GM21423 (cell line): ENCODE measurements around the gene MFF.
"Not testable (repeated sequence)": the region's sequence is repeated elsewhere in the genome, so short reads cannot be mapped to it uniquely, and the experiment has no call there.

Source experiments
- ATAC-seq: cut with Tn5 transposase; IDR thresholded peaks from one replicate; pipeline ENCODE4 v1.9.1; 2021; ENCODE audit warnings: mild to moderate bottlenecking, moderate library complexity; ENCODE audit not compliant: unreplicated experiment

Gene MFF

GRCh38 chr2:227376656-227377396, 51.8 kb downstream of the MFF start:
- no peak for ATAC-seq

GRCh38 chr2:227377467-227378351, 52.7 kb downstream of the MFF start:
- no peak for ATAC-seq

- no peak for ATAC-seq
Measured at GRCh38 chr2:227378371-227378782, 53.3 kb downstream of the MFF start.

DNA sequence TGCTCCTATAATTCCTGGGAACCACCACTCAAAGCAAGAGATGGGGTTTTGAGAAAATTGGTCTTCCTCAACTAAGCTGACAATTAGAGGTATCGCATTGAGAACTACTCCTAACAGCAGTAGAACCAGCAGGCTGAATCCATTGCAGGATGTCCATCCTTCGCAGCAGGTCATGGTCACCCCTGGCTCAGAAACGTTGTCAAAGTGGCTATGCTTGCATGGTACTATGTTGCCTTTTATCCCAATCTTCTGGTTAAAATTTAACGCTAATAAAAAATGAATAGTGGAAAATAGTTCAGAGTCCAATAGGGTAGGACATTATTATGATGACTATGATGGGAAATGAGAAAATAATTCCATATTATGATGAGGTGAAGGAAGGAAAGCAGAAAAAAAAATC, 54.0 kb downstream of the MFF start, which contains the start of gene TM4SF20:
TM4SF20 (minus strand) TSS at position 212 of the 400 bp plus-strand sequence; CDS start at position 174, 38 bp downstream.
- no peak for ATAC-seq

- not testable (repeated sequence) for ATAC-seq
Measured at GRCh38 chr2:227382241-227382835, 57.3 kb downstream of the MFF start.

- no peak for ATAC-seq
Measured at GRCh38 chr2:227383686-227384085, 58.6 kb downstream of the MFF start.

DNA sequence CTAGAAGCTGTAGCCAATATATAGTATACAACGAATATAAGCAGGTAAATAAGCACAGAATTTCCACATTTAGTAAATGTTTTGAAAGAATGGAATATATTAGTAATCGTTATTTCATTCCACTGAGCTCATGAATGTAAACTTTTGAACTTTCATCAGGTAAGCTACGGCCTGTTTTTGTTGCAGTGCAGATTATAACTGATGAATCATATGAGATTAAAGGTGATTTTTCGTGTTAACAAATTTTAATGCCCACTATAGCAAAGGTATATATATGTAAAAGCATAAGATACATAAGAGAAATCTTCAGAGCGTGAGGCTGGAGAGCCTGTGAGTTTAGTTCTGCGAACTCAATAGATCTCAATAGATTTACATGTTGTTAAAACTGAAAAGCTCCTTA, 61.6 kb downstream of the MFF start:
- no peak for ATAC-seq

DNA sequence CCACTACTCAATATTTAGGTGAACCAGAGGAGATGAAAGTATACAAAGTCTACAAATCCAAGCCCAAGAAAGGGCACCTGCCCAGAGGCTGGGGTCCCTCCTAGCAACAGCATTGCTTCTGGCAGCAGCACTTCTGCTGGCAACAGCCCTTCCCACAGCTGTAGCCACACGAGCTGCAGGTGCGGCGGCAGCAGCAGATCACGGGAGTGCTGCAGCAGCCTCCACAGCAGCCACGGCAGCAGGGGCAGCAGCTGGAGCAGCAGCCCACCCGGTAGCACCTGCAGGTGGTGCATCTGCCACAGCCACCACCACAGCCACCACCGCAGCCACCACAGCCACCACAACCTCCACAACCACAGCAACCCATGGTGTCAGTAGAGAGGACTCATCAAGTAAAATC, 62.5 kb downstream of the MFF start, which contains the start of gene SCYGR1:
SCYGR1 (minus strand) TSS at position 367 of the 400 bp plus-strand sequence; CDS start at position 367, 0 bp downstream.
- not testable (repeated sequence) for ATAC-seq

DNA sequence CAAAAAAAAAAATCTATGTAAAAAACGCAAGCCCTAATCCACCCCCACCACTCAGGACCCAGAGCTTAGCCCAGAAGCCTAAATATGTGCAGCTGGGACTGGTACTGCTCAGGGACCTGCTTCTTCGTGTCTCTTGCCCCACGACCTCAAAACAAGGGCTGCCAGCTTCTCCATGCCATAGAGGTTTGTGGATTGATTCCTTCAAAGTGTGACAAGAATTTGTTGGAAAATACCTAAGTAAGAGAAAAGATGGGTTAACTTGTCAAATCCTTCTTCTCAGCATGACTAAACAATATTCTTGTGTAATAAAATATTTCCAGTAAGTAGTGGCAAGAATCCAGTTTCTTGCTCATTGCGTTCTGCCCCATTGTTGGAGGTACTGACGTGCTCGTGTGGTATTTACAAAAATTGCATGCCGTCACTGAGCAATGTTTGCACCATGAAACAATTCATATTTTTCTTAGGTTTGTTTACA, 63.5 kb downstream of the MFF start:
- ATAC-seq: no peak

- no peak for ATAC-seq
Measured at GRCh38 chr2:227389231-227389630, 64.2 kb downstream of the MFF start.

GRCh38 chr2:227389661-227390060, 64.6 kb downstream of the MFF start:
- ATAC-seq: no peak

GRCh38 chr2:227390468-227391256, 65.6 kb downstream of the MFF start:
- ATAC-seq: no peak

GRCh38 chr2:227394401-227394800, 69.3 kb downstream of the MFF start:
- ATAC-seq: no peak

- ATAC-seq: no peak
Measured at GRCh38 chr2:227395556-227395955, 70.5 kb downstream of the MFF start.

DNA sequence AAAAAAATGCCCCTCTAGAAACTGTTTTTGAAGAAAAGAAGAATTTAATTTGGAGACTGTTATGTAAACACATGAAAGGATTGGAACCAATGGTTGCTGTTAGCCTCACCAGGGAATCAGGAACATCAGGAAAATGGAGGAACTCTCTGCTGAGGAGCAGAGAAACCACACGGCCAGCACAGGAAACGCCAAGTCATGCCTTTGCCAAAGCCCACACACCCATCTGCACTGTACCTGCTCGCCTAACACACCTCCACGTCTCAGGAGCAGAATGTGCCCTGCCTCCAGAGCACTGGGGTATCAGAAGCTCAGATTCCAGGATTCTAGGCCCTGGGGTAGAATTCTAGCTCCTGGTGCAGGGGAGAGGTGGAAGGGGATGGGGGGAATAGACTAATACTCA, 72.5 kb downstream of the MFF start:
- no peak for ATAC-seq

DNA sequence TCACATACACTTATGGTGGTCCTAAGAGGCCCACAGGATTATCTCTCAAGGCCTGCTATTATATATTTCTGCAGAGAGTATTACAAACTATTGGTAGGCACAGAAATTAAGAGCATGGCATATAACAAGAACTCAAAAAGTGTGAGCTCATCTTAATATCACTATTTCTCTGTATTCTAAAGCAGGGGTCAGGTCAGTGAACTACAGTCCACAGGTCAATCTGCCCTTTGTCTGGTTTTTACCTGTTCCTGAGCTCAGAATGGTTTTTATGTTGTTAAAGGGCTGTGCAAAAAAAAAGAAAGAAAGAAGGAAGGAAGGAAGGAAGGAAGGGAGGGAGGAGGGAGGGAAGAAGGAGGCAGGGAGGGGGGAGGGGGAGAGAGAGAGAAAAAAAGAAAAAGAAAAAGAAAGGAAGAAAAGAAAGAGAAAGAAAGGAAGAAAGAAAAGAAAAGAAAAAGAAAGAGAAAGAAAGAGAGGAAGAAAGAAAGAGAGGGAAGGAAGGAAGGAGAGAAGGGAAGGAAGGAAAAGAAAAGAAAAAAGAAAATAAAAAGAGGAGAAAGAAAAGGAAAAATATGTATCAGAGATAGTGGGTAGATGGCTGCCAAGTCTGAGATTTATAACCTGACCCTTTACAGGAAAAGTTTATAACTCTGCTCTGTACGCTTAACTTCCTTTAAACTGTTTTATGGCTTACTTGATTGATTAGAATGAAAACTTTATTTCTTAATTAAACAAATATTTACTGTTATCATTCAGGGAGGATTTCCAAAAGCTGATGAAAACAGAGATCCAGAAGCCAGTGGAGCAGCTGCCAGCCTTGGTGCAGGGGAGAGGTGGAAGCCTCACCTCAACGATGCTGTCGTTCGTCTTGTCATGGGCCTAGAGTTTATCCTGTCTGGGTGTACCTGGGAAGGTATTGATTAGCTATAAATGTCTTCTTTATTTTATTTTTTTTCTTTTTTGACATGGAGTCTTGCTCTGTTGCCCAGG, 73.9 kb downstream of the MFF start:
- no peak for ATAC-seq

DNA sequence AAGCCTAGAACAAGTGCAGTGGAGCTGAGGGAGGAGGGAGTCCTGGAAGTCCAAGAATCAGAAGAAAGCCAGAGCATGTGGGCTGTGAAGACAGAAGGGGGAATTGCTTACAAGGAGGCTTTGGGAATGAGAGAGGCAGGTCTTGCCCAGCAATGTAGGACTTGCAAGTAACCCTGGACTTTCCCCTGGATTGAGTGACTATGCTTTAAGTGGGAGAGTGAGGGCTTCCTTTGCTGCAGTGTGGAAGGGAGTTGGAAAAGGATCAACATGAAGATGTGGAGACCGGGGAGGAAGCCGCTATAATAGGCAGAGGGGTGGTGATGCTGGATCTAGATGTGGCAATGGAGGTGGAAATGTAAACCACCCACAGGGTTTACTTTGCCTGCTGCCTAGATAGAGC, 76.5 kb downstream of the MFF start:
- ATAC-seq: no peak

- no peak for ATAC-seq
Measured at GRCh38 chr2:227402321-227402720, 77.3 kb downstream of the MFF start.

GRCh38 chr2:227402959-227403358, 77.9 kb downstream of the MFF start:
- ATAC-seq: no peak
